Endothelial cell of umbilical vein (primary cell): Measurements from ENCODE around the gene GNAQ. TPM values are rescaled to one million over a fixed set of nuclear protein-coding genes. Genes with fewer than 3 reads are reported as not detected.

ENCODE experiments used
- BruUV-seq: library from RNA; stranded (reverse); fragments of 400-500 nt; replicated peaks from 2 replicates; lab custom pipeline; 2021; lab: Mats Ljungman, UMichigan
- CTCF ChIA-PET: fragments of 300-600, 350-600 bp; sonication (Branson Sonifier 250); formaldehyde crosslinking; loops from one replicate; lab custom pipeline; 2021; ENCODE audit warnings: antibody characterized with exemption, inconsistent platforms; lab: Charles Lee
- POLR2A ChIA-PET: fragments of 300-600, 350-600 bp; sonication (Branson Sonifier 250); formaldehyde crosslinking; loops from one replicate; lab custom pipeline; 2021; ENCODE audit warnings: antibody characterized with exemption, inconsistent platforms; lab: Charles Lee
- DNase-seq: peaks from one replicate; pipeline ENCODE4 v3.0.0-alpha.2; 2011; ENCODE audit warnings: low read depth, low spot score
- FAIRE-seq: peaks from 2 replicates; lab custom pipeline; 2011; peaks lifted over from hg19 to GRCh38; lab: Jason Lieb, UNC
- H2AFZ ChIP-seq: 2 replicates; pipeline ENCODE4 v1.6.0; 2012; ENCODE audit warnings: low read depth, low read length, control low read depth, inconsistent platforms
- H3K27ac ChIP-seq: 2 replicates; pipeline ENCODE4 v1.5.1; 2011; ENCODE audit warnings: low read depth, mild to moderate bottlenecking, control low read depth, low read length, moderate library complexity; ENCODE audit not compliant: insufficient read depth
- H3K27me3 ChIP-seq, 2 experiments: 2 replicates each; pipeline versions ENCODE4 v1.6.0 to v1.6.1; 2011; ENCODE audit warnings: low read length in 2 of 2, mixed read lengths in 1 of 2; ENCODE audit not compliant: control insufficient read depth in 2 of 2, insufficient read depth in 2 of 2
- H3K36me3 ChIP-seq, 2 experiments: 2 replicates in 1 of 2; 3 replicates in 1 of 2; pipeline ENCODE4 v1.5.1; 2011; ENCODE audit warnings: low read length in 2 of 2, mild to moderate bottlenecking in 1 of 2, moderate library complexity in 1 of 2; ENCODE audit not compliant: control insufficient read depth in 2 of 2, insufficient read depth in 2 of 2; ENCODE audit errors: extremely low read depth in 1 of 2
- H3K4me1 ChIP-seq: 3 replicates; pipeline ENCODE4 v1.5.1; 2011; ENCODE audit warnings: mild to moderate bottlenecking, low read length; ENCODE audit not compliant: control insufficient read depth, insufficient read depth; ENCODE audit errors: extremely low read depth
- H3K4me2 ChIP-seq: 2 replicates; pipeline ENCODE4 v1.6.1; 2011; ENCODE audit warnings: low read length, control low read depth, mixed read lengths; ENCODE audit not compliant: insufficient read depth
- H3K4me3 ChIP-seq, 3 experiments: fragments of 200-600 bp in 1 of 3; sonication (generic), shearing (Covaris generic) in 1 of 3; replicated peaks in 1 of 3; 2 replicates each; pipeline ENCODE4 v1.5.1; 2011 to 2016; ENCODE audit warnings: control low read depth in 3 of 3, low read length in 3 of 3, mild to moderate bottlenecking in 2 of 3, inconsistent platforms in 1 of 3, low read depth in 1 of 3, moderate library complexity in 1 of 3; ENCODE audit not compliant: insufficient read depth in 1 of 3
- H3K79me2 ChIP-seq: 2 replicates; pipeline ENCODE4 v1.6.0; 2012; ENCODE audit warnings: low read length, inconsistent platforms; ENCODE audit not compliant: control insufficient read depth, insufficient read depth
- H3K9ac ChIP-seq: replicated peaks from 2 replicates; pipeline ENCODE3; 2011; ENCODE audit warnings: low read length, control low read depth; ENCODE audit not compliant: insufficient read depth; ENCODE audit errors: extremely low read depth
- H3K9me1 ChIP-seq: replicated peaks from 3 replicates; pipeline ENCODE4 v1.6.0; 2011; ENCODE audit warnings: mild to moderate bottlenecking, low read length; ENCODE audit not compliant: control insufficient read depth, insufficient read depth; ENCODE audit errors: extremely low read depth
- H3K9me3 ChIP-seq: replicated peaks from 2 replicates; pipeline ENCODE4 v1.5.1; 2012; ENCODE audit warnings: low read length, inconsistent platforms; ENCODE audit not compliant: control insufficient read depth, insufficient read depth
- H4K20me1 ChIP-seq: replicated peaks from 2 replicates; pipeline ENCODE3; 2011; ENCODE audit warnings: mild to moderate bottlenecking, low read length; ENCODE audit not compliant: control insufficient read depth, insufficient read depth; ENCODE audit errors: extremely low read depth
- CTCF ChIP-seq, 2 donors: IDR thresholded peaks; 1 replicate in 1 of 2; 2 replicates in 1 of 2; pipeline ENCODE4 v1.5.1; 2011; ENCODE audit warnings: low read length in 2 of 2, mild to moderate bottlenecking in 2 of 2, moderate library complexity in 2 of 2, control low read depth in 1 of 2, inconsistent platforms in 1 of 2, low read depth in 1 of 2; ENCODE audit not compliant: insufficient read depth in 1 of 2; ENCODE audit errors: extremely low read depth in 1 of 2
- EZH2 ChIP-seq: IDR thresholded peaks from 2 replicates; pipeline ENCODE4 v1.6.1; 2012; ENCODE audit warnings: borderline replicate concordance, low read depth, mild to moderate bottlenecking, moderate library complexity, low read length, inconsistent platforms; ENCODE audit not compliant: severe bottlenecking
- FOS ChIP-seq: IDR thresholded peaks from 2 replicates; pipeline ENCODE4 v1.6.1; 2011; ENCODE audit warnings: mild to moderate bottlenecking, low read length, moderate library complexity, borderline replicate concordance; ENCODE audit not compliant: insufficient read depth
- GATA2 ChIP-seq: IDR thresholded peaks from 2 replicates; pipeline ENCODE4 v1.7.0; 2011; ENCODE audit warnings: low read depth, mild to moderate bottlenecking, moderate library complexity, mixed read lengths, low read length; ENCODE audit not compliant: insufficient read length, insufficient read depth
- JUN ChIP-seq: IDR thresholded peaks from 2 replicates; pipeline ENCODE4 v1.6.1; 2011; ENCODE audit warnings: borderline replicate concordance, low read depth; ENCODE audit not compliant: insufficient read length, insufficient read depth
- MAX ChIP-seq: IDR thresholded peaks from 2 replicates; pipeline ENCODE4 v1.6.1; 2011; ENCODE audit not compliant: insufficient read depth, insufficient read length
- MYC ChIP-seq: IDR thresholded peaks from one replicate; pipeline ENCODE4 v1.6.1; 2011; ENCODE audit warnings: mild to moderate bottlenecking, low read depth, low read length
- POLR2A ChIP-seq: IDR thresholded peaks from 2 replicates; pipeline ENCODE4 v1.6.1; 2012; ENCODE audit warnings: low read depth, mild to moderate bottlenecking, control low read depth, low read length
- POLR2AphosphoS5 ChIP-seq: IDR thresholded peaks from 2 replicates; pipeline ENCODE4 v1.6.1; 2012; ENCODE audit warnings: low read depth, mild to moderate bottlenecking, control low read depth, low read length, moderate library complexity; ENCODE audit not compliant: insufficient read depth
- dilution Hi-C: fragments of 300-500 bp; cut with MboI; formaldehyde crosslinking; loops from one replicate; pipeline ENCODE4 v1.15.0; 2019; ENCODE audit warnings: low sequenced_read_pairs; ENCODE audit not compliant: extremely low pct_ligation_motif_present
- intact Hi-C: fragments of 100-400 bp; cut with micrococcal nuclease; formaldehyde crosslinking; loops from one replicate; pipeline ENCODE4 v1.10.0; 2022
- polyA plus RNA-seq, 4 experiments: library from polyadenylated mRNA; depleted of rRNA in 3 of 4; stranded (reverse) in 3 of 4; unstranded in 1 of 4; fragments of >200 nt; gene quantifications; 2 replicates each; pipeline versions ENCODE4 v1.2.1 to v1.2.3, GENCODE V29; 2011 to 2012; ENCODE audit warnings: missing spikeins in 1 of 4
- total RNA-seq: library from RNA; stranded (reverse); gene quantifications from 2 replicates; pipeline ENCODE4 v1.2.3, GENCODE V29; 2021

Gene GNAQ
- total and polyA plus RNA-seq, 2 donors (not counting 3 experiments of a cell fraction or from before 2014, with no cell fraction given), result 26.1 to 67.3 TPM

DNA sequence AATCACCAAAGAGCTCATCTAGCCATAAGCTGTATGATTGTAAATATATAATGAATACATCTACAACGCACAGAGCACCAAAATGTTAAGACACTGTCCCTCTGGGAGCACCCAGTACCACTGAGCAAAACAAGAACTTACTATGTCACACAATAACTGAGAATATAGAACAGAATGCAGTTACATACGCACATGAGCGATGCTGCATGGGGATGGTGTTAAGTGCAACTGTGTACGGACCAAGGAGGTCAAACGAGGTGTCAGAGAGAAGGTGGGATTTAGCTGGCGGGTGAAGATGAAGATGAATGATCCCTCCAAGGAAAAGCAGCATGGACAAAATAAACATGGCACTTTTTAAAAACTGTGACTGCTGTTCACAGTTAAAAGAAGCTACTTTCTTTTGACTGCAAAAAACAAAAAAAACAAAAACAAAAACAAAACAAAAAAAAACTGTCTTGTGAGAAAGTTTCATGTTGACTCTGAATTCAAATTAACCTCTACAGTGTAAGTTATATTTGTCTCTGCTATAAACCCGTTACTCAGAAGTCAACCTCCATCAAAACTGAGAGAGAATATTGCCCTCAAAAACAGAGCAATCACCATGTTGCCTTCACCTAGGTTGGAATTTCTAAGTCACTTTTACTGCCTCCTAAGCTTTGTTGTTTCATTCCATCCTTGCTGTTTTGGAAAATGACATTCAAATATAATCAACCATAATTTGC lies 213.9 kb downstream of the GNAQ start:
- dilution Hi-C loops, result no loop called here
- ChIA-PET POLR2A (interaction anchor here (0.6 kb wide), 1 partner anchor 10 kb away, joined by 4 read pairs; no protein-coding TSS in a partner anchor), CTCF (interaction anchor here (0.7 to 1.6 kb wide), 9 partner anchors 11 to 218 kb away, joined by 3 to 4 read pairs (median 3); no protein-coding TSS in a partner anchor)
- DNase-seq (no peak), FAIRE-seq (no peak)
- no peaks in the 10 kb centered on the region for H3K9me1 ChIP-seq
- H3K36me3 ChIP-seq, result no peaks in the 10 kb centered on the region
- H3K9ac ChIP-seq, result no peak overlapping the region
- no peak overlapping the region for H3K4me3 ChIP-seq
- H3K79me2 ChIP-seq, result no peaks in the 10 kb centered on the region
- no peaks in the 10 kb centered on the region for H3K9me3 ChIP-seq
- no TSS peak for BruUV-seq
- H4K20me1 ChIP-seq, result peaks cover 3% of the 10 kb centered on the region
- H3K4me1 ChIP-seq, result peaks cover 28% of the 10 kb centered on the region
- no peak overlapping the region for H2AFZ ChIP-seq
- no peak overlapping the region for H3K4me2 ChIP-seq
- H3K27ac ChIP-seq, result no peak overlapping the region
- TF ChIP-seq MAX (no peak), JUN (no peak), FOS (no peak), GATA2 (no peak), POLR2AphosphoS5 (no peak), EZH2 (no peak), CTCF (IDR thresholded peaks at IDR 0.05; ENCODE audit: extremely low read depth in 1 of 2, insufficient read depth in 1 of 2, low read depth in 1 of 2, low read length in 2 of 2) (no peak), POLR2A (no peak), MYC (no peak)
- H3K27me3 ChIP-seq, result no peaks in the 10 kb centered on the region
- intact Hi-C loops, result no loop called here
